CD4-positive, alpha-beta memory T cell (primary cell): Measurements from ENCODE around the gene ATXN7L2. TPM values are rescaled to one million over a fixed set of nuclear protein-coding genes. Genes with fewer than 3 reads are reported as not detected.

ENCODE experiments used
- CTCF ChIA-PET: fragments of 350-600 bp; sonication (Branson Sonifier 250); formaldehyde crosslinking; loops from one replicate; lab custom pipeline; 2021; ENCODE audit warnings: inconsistent platforms; ENCODE audit not compliant: partially characterized antibody; lab: Charles Lee
- POLR2A ChIA-PET: fragments of 350-600 bp; sonication (Branson Sonifier 250); formaldehyde crosslinking; loops from one replicate; lab custom pipeline; 2021; ENCODE audit not compliant: partially characterized antibody; lab: Charles Lee
- DNase-seq, 5 donors: peaks; one replicate each; pipeline versions ENCODE4 v3.0.0 to v3.0.0-alpha.2; 2020 to 2022; ENCODE audit warnings: mixed read lengths in 1 of 5
- H3K27ac ChIP-seq: one replicate; pipeline ENCODE4 v1.7.0; 2013; ENCODE audit warnings: low read depth, low read length
- H3K27me3 ChIP-seq: 2 replicates; pipeline ENCODE4 v1.7.0; 2013; ENCODE audit warnings: mild to moderate bottlenecking, low read length, moderate library complexity; ENCODE audit not compliant: insufficient read depth
- H3K36me3 ChIP-seq: 2 replicates; pipeline ENCODE4 v1.7.0; 2013; ENCODE audit warnings: mild to moderate bottlenecking, low read length, moderate library complexity; ENCODE audit not compliant: insufficient read depth
- H3K4me1 ChIP-seq: 2 replicates; pipeline ENCODE4 v1.7.0; 2013; ENCODE audit warnings: mild to moderate bottlenecking, low read length, moderate library complexity; ENCODE audit not compliant: insufficient read depth
- H3K4me3 ChIP-seq, 2 donors: one replicate each; pipeline ENCODE4 v1.7.0; 2013; ENCODE audit warnings: low read length in 2 of 2, mild to moderate bottlenecking in 1 of 2
- H3K9me3 ChIP-seq, 2 donors: one replicate each; pipeline ENCODE4 v1.7.0; 2013; ENCODE audit warnings: low read length in 2 of 2, control low read depth in 1 of 2; ENCODE audit not compliant: control insufficient read depth in 1 of 2
- H3K27ac Mint-ChIP-seq, 7 donors: one replicate each; pipeline ENCODE4 v1.8.0; 2020 to 2021; ENCODE audit warnings: mixed read lengths in 7 of 7, mild to moderate bottlenecking in 6 of 7, inconsistent platforms in 3 of 7, moderate library complexity in 3 of 7
- H3K27me3 Mint-ChIP-seq, 2 donors: one replicate each; pipeline ENCODE4 v1.8.0; 2020 to 2021; ENCODE audit warnings: mixed read lengths in 2 of 2
- H3K36me3 Mint-ChIP-seq, 2 donors: one replicate each; pipeline ENCODE4 v1.8.0; 2020 to 2021; ENCODE audit warnings: mixed read lengths in 2 of 2, inconsistent platforms in 1 of 2, mild to moderate bottlenecking in 1 of 2
- H3K4me1 Mint-ChIP-seq, 4 donors: one replicate each; pipeline ENCODE4 v1.8.0; 2020 to 2021; ENCODE audit warnings: mixed read lengths in 4 of 4, mild to moderate bottlenecking in 1 of 4
- H3K4me3 Mint-ChIP-seq, 8 donors: one replicate each; pipeline ENCODE4 v1.8.0; 2020 to 2021; ENCODE audit warnings: mixed read lengths in 8 of 8, mild to moderate bottlenecking in 7 of 8, moderate library complexity in 6 of 8, inconsistent platforms in 3 of 8
- H3K9me3 Mint-ChIP-seq, 8 donors: one replicate each; pipeline ENCODE4 v1.8.0; 2020 to 2021; ENCODE audit warnings: mixed read lengths in 8 of 8, mild to moderate bottlenecking in 5 of 8, inconsistent platforms in 3 of 8, moderate library complexity in 1 of 8
- intact Hi-C: fragments of 100-400 bp; cut with micrococcal nuclease; formaldehyde crosslinking; loops from one replicate; pipeline ENCODE4 v1.15.1; 2023
- polyA plus RNA-seq, 2 donors: library from polyadenylated mRNA; unstranded; fragments of 300-500 nt; fragmentation: Illumina TruSeq; gene quantifications; one replicate each; pipeline ENCODE4 v1.2.3, GENCODE V29; 2021
- total RNA-seq, 2 experiments: library from RNA; stranded (reverse); gene quantifications; one replicate each; pipeline ENCODE4 v1.2.3, GENCODE V29; 2021

The ATXN7L2 gene
- total and polyA plus RNA-seq, 4 experiments from 2014 or later, result 1.9 to 9.0 (median 7.1) TPM

DNA sequence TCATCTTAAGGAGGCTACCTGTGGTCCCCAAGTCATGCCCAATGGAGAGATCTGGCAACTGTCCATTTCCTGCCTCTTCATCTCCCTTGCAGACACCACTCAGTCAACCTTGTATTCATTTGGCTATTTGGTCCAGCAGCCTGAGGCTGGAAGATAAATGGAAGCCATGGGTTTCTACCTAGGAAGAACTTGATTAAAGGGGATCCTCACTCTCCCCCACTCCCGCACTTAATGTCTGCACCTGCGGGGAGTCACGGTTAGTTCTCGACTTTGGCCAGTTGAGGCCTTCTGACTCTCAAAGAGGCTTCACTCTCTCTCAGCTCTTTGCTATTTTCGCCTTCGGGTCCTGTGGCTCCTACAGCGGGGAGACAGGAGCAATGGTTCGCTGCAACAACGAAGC lies 8.4 kb upstream of the ATXN7L2 start:
- Mint-ChIP-seq H3K27me3 (peaks cover 14 to 45% of the 10 kb centered on the region in 2 donors), H3K27ac (no peak overlapping the region)
- intact Hi-C loops, result no loop called here

GRCh38 chr1:109476825-109477224 lies 6.9 kb upstream of the ATXN7L2 start:
- Histone ChIP-seq H3K27ac (no peak overlapping the region), H3K4me1 (no peaks in the 10 kb centered on the region), H3K27me3 (peaks cover 13% of the 10 kb centered on the region), H3K36me3 (no peaks in the 10 kb centered on the region), H3K9me3 (no peaks in the 10 kb centered on the region), H3K4me3 (no peak overlapping the region)
- no peak for DNase-seq
- CTCF ChIA-PET, result no interaction called here
- intact Hi-C loops, result no loop called here
- H3K27ac Mint-ChIP-seq, result no peak overlapping the region
- no peak overlapping the region for H3K4me3 Mint-ChIP-seq
- H3K9me3 Mint-ChIP-seq, result no peaks in the 10 kb centered on the region
- POLR2A ChIA-PET, result no interaction called here
- H3K27me3 Mint-ChIP-seq, result peaks cover 6 to 37% of the 10 kb centered on the region in 2 donors
- H3K36me3 Mint-ChIP-seq, result no peaks in the 10 kb centered on the region
- peaks cover 1 to 11% (median 7%) of the 10 kb centered on the region in 4 donors for H3K4me1 Mint-ChIP-seq

More for the DNA sequence above, 8.4 kb upstream of the ATXN7L2 start:
- Histone ChIP-seq H3K9me3 (no peaks in the 10 kb centered on the region), H3K27me3 (peaks cover 23% of the 10 kb centered on the region), H3K36me3 (no peaks in the 10 kb centered on the region), H3K27ac (no peak overlapping the region), H3K4me1 (no peaks in the 10 kb centered on the region), H3K4me3 (no peak overlapping the region)
- Mint-ChIP-seq H3K4me3 (no peak overlapping the region), H3K9me3 (no peaks in the 10 kb centered on the region), H3K4me1 (peaks cover 1 to 11% (median 7%) of the 10 kb centered on the region in 4 donors), H3K36me3 (no peaks in the 10 kb centered on the region)
- POLR2A ChIA-PET, result no interaction called here
- DNase-seq, result no peak
- CTCF ChIA-PET, result interaction anchor here (1.1 kb wide), 1 partner anchor 15 kb away, joined by 3 read pairs; no protein-coding TSS in a partner anchor

- DNase-seq, result no peak
- POLR2A ChIA-PET, result no interaction called here
- Histone ChIP-seq H3K9me3 (no peaks in the 10 kb centered on the region), H3K36me3 (no peaks in the 10 kb centered on the region), H3K27me3 (peaks cover 13% of the 10 kb centered on the region), H3K4me3 (no peak overlapping the region), H3K4me1 (peaks cover under 1% of the 10 kb centered on the region), H3K27ac (no peak overlapping the region)
- Mint-ChIP-seq H3K9me3 (no peaks in the 10 kb centered on the region), H3K27me3 (peaks cover 6 to 33% of the 10 kb centered on the region in 2 donors), H3K4me1 (peaks cover 5 to 20% (median 13%) of the 10 kb centered on the region in 4 donors), H3K27ac (no peak overlapping the region), H3K4me3 (no peak overlapping the region), H3K36me3 (no peaks in the 10 kb centered on the region)
- CTCF ChIA-PET, result interaction anchor here (1.4 to 2.2 kb wide), 2 partner anchors 51 to 55 kb away, joined by 3 to 9 read pairs; no protein-coding TSS in a partner anchor
- intact Hi-C loops, result no loop called here
Observed at GRCh38 chr1:109477821-109478220, 5.9 kb upstream of the ATXN7L2 start.

- Mint-ChIP-seq H3K4me3 (peak overlapping the region in 1 of 8 donors; percentile 18), H3K27me3 (peaks cover 6 to 29% of the 10 kb centered on the region in 2 donors), H3K27ac (peak overlapping the region in 1 of 7 donors; percentile 32), H3K9me3 (no peaks in the 10 kb centered on the region), H3K4me1 (peaks cover 8 to 28% (median 19%) of the 10 kb centered on the region in 4 donors), H3K36me3 (peaks cover 0 to 4% of the 10 kb centered on the region in 2 donors)
- Histone ChIP-seq H3K4me1 (peaks cover 6% of the 10 kb centered on the region), H3K4me3 (no peak overlapping the region), H3K36me3 (no peaks in the 10 kb centered on the region), H3K27me3 (peaks cover 13% of the 10 kb centered on the region), H3K9me3 (no peaks in the 10 kb centered on the region), H3K27ac (no peak overlapping the region)
- intact Hi-C loops, result no loop called here
- CTCF ChIA-PET, result interaction anchor here (0.8 to 2.2 kb wide), 7 partner anchors 9 to 202 kb away, joined by 3 to 9 read pairs (median 4); partner anchors contain the start of gene CYB561D1
- DNase-seq, result peak in 4 of 5 donors; percentile 40 to 55 (median 46)
- POLR2A ChIA-PET, result interaction anchor here (1.3 kb wide), 1 partner anchor 52 kb away, joined by 4 read pairs; no protein-coding TSS in a partner anchor
Observed at GRCh38 chr1:109478806-109479205, 4.9 kb upstream of the ATXN7L2 start.

DNA sequence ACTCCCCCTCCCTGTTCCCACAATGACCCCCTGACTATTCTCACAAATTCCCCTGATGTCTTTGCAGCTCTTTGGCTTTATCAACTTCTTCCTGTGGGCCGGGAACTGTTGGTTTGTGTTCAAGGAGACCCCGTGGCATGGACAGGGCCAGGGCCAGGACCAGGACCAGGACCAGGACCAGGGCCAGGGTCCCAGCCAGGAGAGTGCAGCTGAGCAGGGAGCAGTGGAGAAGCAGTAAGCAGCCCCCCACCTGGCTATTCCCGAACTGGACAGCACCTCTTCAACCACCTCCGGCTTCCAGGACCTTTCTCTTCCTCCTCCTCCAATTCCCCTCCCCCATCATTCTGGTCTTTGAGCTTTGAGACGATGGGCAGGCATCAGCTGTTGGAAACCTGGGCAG lies 4.4 kb upstream of the ATXN7L2 start:
- CTCF ChIA-PET, result interaction anchor here (1.1 to 2.2 kb wide), 6 partner anchors 9 to 164 kb away, joined by 3 to 9 read pairs (median 4); partner anchors contain the start of gene CYB561D1

GRCh38 chr1:109479901-109480300 lies 3.8 kb upstream of the ATXN7L2 start:
- no peak overlapping the region for H3K27ac ChIP-seq
- H3K9me3 ChIP-seq, result no peaks in the 10 kb centered on the region
- H3K4me3 ChIP-seq, result no peak overlapping the region
- H3K27ac Mint-ChIP-seq, result no peak overlapping the region
- DNase-seq, result no peak
- peaks cover 0 to 11% of the 10 kb centered on the region in 2 donors for H3K36me3 Mint-ChIP-seq
- peaks cover 14% of the 10 kb centered on the region for H3K4me1 ChIP-seq
- peaks cover 6 to 23% of the 10 kb centered on the region in 2 donors for H3K27me3 Mint-ChIP-seq
- ChIA-PET POLR2A (interaction anchor here (1.3 kb wide), 1 partner anchor 53 kb away, joined by 4 read pairs; no protein-coding TSS in a partner anchor), CTCF (interaction anchor here (0.6 to 2.2 kb wide), 4 partner anchors 10 to 548 kb away, joined by 3 to 9 read pairs (median 4); partner anchors contain the start of gene CYB561D1)
- H3K36me3 ChIP-seq, result no peaks in the 10 kb centered on the region
- intact Hi-C loops, result loop anchor here (5.0 kb wide), 3 partner anchors 142 to 552 kb away; partner anchors contain the start of genes SARS1 and STRIP1
- H3K4me3 Mint-ChIP-seq, result no peak overlapping the region
- peaks cover 17 to 37% (median 27%) of the 10 kb centered on the region in 4 donors for H3K4me1 Mint-ChIP-seq
- H3K27me3 ChIP-seq, result peaks cover 13% of the 10 kb centered on the region
- H3K9me3 Mint-ChIP-seq, result no peaks in the 10 kb centered on the region

More for the DNA sequence above, 4.4 kb upstream of the ATXN7L2 start:
- H3K9me3 Mint-ChIP-seq, result no peaks in the 10 kb centered on the region
- H3K36me3 Mint-ChIP-seq, result peaks cover 0 to 7% of the 10 kb centered on the region in 2 donors
- DNase-seq, result no peak
- no peak overlapping the region for H3K4me3 ChIP-seq
- no peak overlapping the region for H3K4me3 Mint-ChIP-seq
- peaks cover 11 to 31% (median 22%) of the 10 kb centered on the region in 4 donors for H3K4me1 Mint-ChIP-seq
- POLR2A ChIA-PET, result interaction anchor here (1.3 kb wide), 1 partner anchor 52 kb away, joined by 4 read pairs; no protein-coding TSS in a partner anchor
- H3K27ac Mint-ChIP-seq, result no peak overlapping the region
- H3K36me3 ChIP-seq, result no peaks in the 10 kb centered on the region
- intact Hi-C loops, result no loop called here
- peaks cover 13% of the 10 kb centered on the region for H3K27me3 ChIP-seq
- peaks cover 8% of the 10 kb centered on the region for H3K4me1 ChIP-seq
- H3K27ac ChIP-seq, result no peak overlapping the region
- H3K27me3 Mint-ChIP-seq, result peaks cover 6 to 27% of the 10 kb centered on the region in 2 donors
- no peaks in the 10 kb centered on the region for H3K9me3 ChIP-seq

DNA sequence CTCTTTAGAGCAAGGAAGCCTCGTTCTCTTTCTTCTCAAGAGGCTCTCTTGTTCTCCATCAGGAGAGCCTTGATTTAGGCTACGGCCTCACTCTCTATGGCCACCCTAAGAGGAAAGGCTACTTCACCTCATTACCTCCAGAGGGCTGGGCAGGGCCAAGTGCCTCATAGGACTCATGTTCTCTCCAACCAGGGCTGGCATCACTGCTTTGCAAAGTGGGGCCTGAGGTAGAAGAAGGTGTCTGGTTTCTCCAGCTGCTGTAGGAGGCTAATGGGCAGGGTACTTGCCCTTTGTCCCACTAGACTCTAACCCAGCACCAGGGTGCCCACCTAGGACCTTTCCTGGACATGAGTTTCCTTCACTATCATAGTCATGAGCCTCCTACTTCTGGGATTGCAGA lies 2.1 kb upstream of the ATXN7L2 start:
- H3K27me3 ChIP-seq, result peaks cover 11% of the 10 kb centered on the region
- Mint-ChIP-seq H3K4me1 (peaks cover 20 to 51% (median 32%) of the 10 kb centered on the region in 4 donors), H3K36me3 (peaks cover 4 to 21% of the 10 kb centered on the region in 2 donors), H3K27ac (peak overlapping the region in 1 of 7 donors; percentile 86), H3K4me3 (no peak overlapping the region), H3K9me3 (no peaks in the 10 kb centered on the region), H3K27me3 (peaks cover 2 to 12% of the 10 kb centered on the region in 2 donors)
- POLR2A ChIA-PET, result interaction anchor here (1.0 to 6.0 kb wide), 5 partner anchors 20 to 553 kb away, joined by 3 to 206 read pairs (median 40); partner anchors contain the start of genes AMIGO1, CYB561D1, GNAI3 and PSMA5
- peaks cover 20% of the 10 kb centered on the region for H3K4me1 ChIP-seq
- peaks cover 6% of the 10 kb centered on the region for H3K36me3 ChIP-seq
- no peaks in the 10 kb centered on the region for H3K9me3 ChIP-seq
- no peak overlapping the region for H3K4me3 ChIP-seq
- intact Hi-C loops, result loop anchor here (5.0 kb wide), 3 partner anchors 141 to 551 kb away; partner anchors contain the start of genes SARS1 and STRIP1
- no peak for DNase-seq
- CTCF ChIA-PET, result interaction anchor here (1.5 to 37.2 kb wide), 2 partner anchors 9 to 50 kb away, joined by 3 to 1669 read pairs; partner anchors contain the start of gene GPR61
- H3K27ac ChIP-seq, result no peak overlapping the region
